Neural progenitor cell (in vitro differentiated cells): ENCODE results near the gene POLR2H. TPM values are rescaled to one million over a fixed set of nuclear protein-coding genes. Genes with fewer than 3 reads are reported as not detected.
A peak's percentile ranks its signal among the peaks of the same experiment; 100 is the strongest.

ENCODE experiments used
- DNase-seq: peaks from one replicate; pipeline ENCODE4 v3.0.0-alpha.2; 2016; ENCODE audit warnings: low spot score
- H2AFZ ChIP-seq: fragments of 200-600 bp; sonication (generic); replicated peaks from 2 replicates; pipeline ENCODE4 v1.6.1; 2016; ENCODE audit warnings: antibody characterized with exemption
- H3F3A ChIP-seq: fragments of 200-600 bp; sonication (generic); 2 replicates; pipeline ENCODE4 v1.6.1; 2016; ENCODE audit warnings: antibody characterized with exemption, low read depth
- H3K27ac ChIP-seq: fragments of 200-600 bp; sonication (generic); 2 replicates; pipeline ENCODE4 v1.5.1; 2016; ENCODE audit warnings: mild to moderate bottlenecking
- H3K27me3 ChIP-seq: fragments of 200-600 bp; sonication (generic); 2 replicates; pipeline ENCODE4 v1.6.1; 2016; ENCODE audit warnings: mild to moderate bottlenecking, moderate library complexity
- H3K36me3 ChIP-seq: fragments of 200-600 bp; sonication (generic); 2 replicates; pipeline ENCODE4 v1.5.1; 2016
- H3K4me1 ChIP-seq: fragments of 200-600 bp; sonication (generic); 2 replicates; pipeline ENCODE4 v1.6.1; 2016; ENCODE audit warnings: mixed run types
- H3K4me2 ChIP-seq: fragments of 200-600 bp; sonication (generic); 2 replicates; pipeline ENCODE4 v1.6.1; 2016
- H3K4me3 ChIP-seq: fragments of 200-600 bp; sonication (generic); 2 replicates; pipeline ENCODE4 v1.5.1; 2016
- H3K79me2 ChIP-seq: fragments of 200-600 bp; sonication (generic); 2 replicates; pipeline ENCODE4 v1.6.1; 2016; ENCODE audit warnings: low read depth
- H3K9ac ChIP-seq: fragments of 200-600 bp; sonication (generic); 2 replicates; pipeline ENCODE4 v1.6.1; 2016
- H3K9me3 ChIP-seq: fragments of 200-600 bp; sonication (generic); 2 replicates; pipeline ENCODE4 v1.5.1; 2016; ENCODE audit warnings: low read depth
- H4K20me1 ChIP-seq: fragments of 200-600 bp; sonication (generic); 2 replicates; pipeline ENCODE4 v1.6.1; 2016; ENCODE audit warnings: low read depth
- H3K27ac Mint-ChIP-seq: 3 replicates; pipeline ENCODE4 v1.8.0; 2021; ENCODE audit warnings: mixed read lengths
- H3K27me3 Mint-ChIP-seq: 2 replicates; pipeline ENCODE4 v1.8.0; 2022; ENCODE audit warnings: low read depth, mild to moderate bottlenecking, inconsistent platforms, moderate library complexity, mixed read lengths; ENCODE audit not compliant: insufficient read depth
- H3K36me3 Mint-ChIP-seq: 3 replicates; pipeline ENCODE4 v1.8.0; 2021; ENCODE audit warnings: mixed read lengths
- H3K4me1 Mint-ChIP-seq: 3 replicates; pipeline ENCODE4 v1.8.0; 2021; ENCODE audit warnings: mixed read lengths
- H3K4me3 Mint-ChIP-seq: 3 replicates; pipeline ENCODE4 v1.8.0; 2021; ENCODE audit warnings: mild to moderate bottlenecking, moderate library complexity, mixed read lengths
- H3K9me3 Mint-ChIP-seq: 3 replicates; pipeline ENCODE4 v1.8.0; 2020; ENCODE audit warnings: mixed read lengths
- EZH2 ChIP-seq: fragments of 200-600 bp; sonication (generic); IDR thresholded peaks from 2 replicates; pipeline ENCODE4 v1.6.1; 2017; ENCODE audit warnings: antibody characterized with exemption, mild to moderate bottlenecking, moderate library complexity
- EZH2phosphoT487 ChIP-seq: fragments of 200-600 bp; sonication (generic); IDR thresholded peaks from 2 replicates; pipeline ENCODE4 v1.6.1; 2017; ENCODE audit warnings: antibody characterized with exemption
- total RNA-seq: library from RNA; depleted of rRNA; stranded (reverse); fragments of >200 nt; gene quantifications from 2 replicates; pipeline ENCODE4 v1.2.3, GENCODE V29; 2015; ENCODE audit warnings: low replicate concordance
- TF ChIP-seq, protein P1 (sequence below): fragments of 200-600 bp; sonication (generic); IDR thresholded peaks from 2 replicates; pipeline ENCODE4 v1.5.1; 2017; ENCODE audit warnings: antibody characterized with exemption, mild to moderate bottlenecking

Gene POLR2H
- 128 and 173 TPM in 2 replicates for total RNA-seq

DNA sequence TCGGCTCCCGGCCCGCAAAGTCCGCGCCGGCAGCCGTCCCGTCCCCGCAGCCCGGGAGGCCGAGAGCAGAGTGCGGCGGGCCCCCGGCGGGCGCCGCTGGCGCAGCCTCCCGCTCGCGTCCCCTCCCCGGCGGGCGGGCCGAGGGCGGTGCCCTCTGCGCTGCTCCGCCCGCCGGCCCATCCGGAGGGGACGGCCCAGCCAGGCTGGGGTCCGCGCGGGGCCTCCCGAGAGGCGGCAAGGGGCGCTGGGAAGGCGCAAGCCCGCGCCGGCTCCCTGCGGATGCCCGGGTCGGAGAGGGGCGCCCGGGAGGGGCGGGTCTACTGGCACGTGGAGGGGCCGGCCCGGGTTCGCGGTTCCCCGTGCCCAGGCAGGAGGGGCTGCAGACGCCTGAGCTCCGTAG, at the start of gene POLR2H, which contains the start of gene CLCN2:
Gene POLR2H, plus strand, starts transcription at position 179 of the 400 bp plus-strand sequence. CDS start 1,783 bp downstream, outside the sequence.
Gene CLCN2, minus strand, starts transcription at position 74 of the 400 bp plus-strand sequence. CDS start 126 bp downstream, outside the sequence.
- H3K36me3 ChIP-seq, result peaks cover 7% of the 10 kb centered on the region
- TF ChIP-seq, protein P1, sequence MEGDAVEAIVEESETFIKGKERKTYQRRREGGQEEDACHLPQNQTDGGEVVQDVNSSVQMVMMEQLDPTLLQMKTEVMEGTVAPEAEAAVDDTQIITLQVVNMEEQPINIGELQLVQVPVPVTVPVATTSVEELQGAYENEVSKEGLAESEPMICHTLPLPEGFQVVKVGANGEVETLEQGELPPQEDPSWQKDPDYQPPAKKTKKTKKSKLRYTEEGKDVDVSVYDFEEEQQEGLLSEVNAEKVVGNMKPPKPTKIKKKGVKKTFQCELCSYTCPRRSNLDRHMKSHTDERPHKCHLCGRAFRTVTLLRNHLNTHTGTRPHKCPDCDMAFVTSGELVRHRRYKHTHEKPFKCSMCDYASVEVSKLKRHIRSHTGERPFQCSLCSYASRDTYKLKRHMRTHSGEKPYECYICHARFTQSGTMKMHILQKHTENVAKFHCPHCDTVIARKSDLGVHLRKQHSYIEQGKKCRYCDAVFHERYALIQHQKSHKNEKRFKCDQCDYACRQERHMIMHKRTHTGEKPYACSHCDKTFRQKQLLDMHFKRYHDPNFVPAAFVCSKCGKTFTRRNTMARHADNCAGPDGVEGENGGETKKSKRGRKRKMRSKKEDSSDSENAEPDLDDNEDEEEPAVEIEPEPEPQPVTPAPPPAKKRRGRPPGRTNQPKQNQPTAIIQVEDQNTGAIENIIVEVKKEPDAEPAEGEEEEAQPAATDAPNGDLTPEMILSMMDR, result no peak
- TF ChIP-seq EZH2phosphoT487 (no peak), EZH2 (no peak)
- peaks cover 4% of the 10 kb centered on the region for H4K20me1 ChIP-seq
- DNase-seq, result peak; percentile 93
- H3K9me3 ChIP-seq, result no peaks in the 10 kb centered on the region
- H3K27me3 Mint-ChIP-seq, result peaks cover 15% of the 10 kb centered on the region
- H3K4me3 ChIP-seq, result peak within 1 kb of the TSS; percentile 86
- peaks cover 23% of the 10 kb centered on the region for H3K4me1 ChIP-seq
- peaks cover 61% of the 10 kb centered on the region for H3K79me2 ChIP-seq
- peak within 1 kb of the TSS; percentile 32 for H2AFZ ChIP-seq
- H3K9me3 Mint-ChIP-seq, result no peaks in the 10 kb centered on the region
- no peaks in the 10 kb centered on the region for H3K27me3 ChIP-seq
- peak within 1 kb of the TSS; percentile 100 for H3K27ac ChIP-seq
- H3K4me1 Mint-ChIP-seq, result peaks cover 33% of the 10 kb centered on the region
- peak within 1 kb of the TSS; percentile 98 for H3K4me3 Mint-ChIP-seq
- peak within 1 kb of the TSS; percentile 84 for H3K4me2 ChIP-seq
- peaks cover 37% of the 10 kb centered on the region for H3F3A ChIP-seq
- peaks cover 16% of the 10 kb centered on the region for H3K36me3 Mint-ChIP-seq
- peak within 1 kb of the TSS; percentile 97 for H3K27ac Mint-ChIP-seq
- peak within 1 kb of the TSS; percentile 87 for H3K9ac ChIP-seq

DNA sequence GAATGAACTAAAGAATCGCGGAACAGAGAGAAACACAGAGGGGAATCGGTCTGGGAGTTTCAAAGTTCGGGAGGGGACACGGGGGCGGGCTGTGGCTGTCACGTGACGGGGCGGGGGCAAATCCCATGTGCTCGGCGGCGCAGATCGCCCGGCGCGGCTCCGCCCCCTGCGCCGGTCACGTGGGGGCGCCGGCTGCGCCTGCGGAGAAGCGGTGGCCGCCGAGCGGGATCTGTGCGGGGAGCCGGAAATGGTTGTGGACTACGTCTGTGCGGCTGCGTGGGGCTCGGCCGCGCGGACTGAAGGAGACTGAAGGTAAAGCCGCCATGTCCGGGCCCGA, 47.2 kb upstream of the POLR2H start, which contains the start of gene EIF4G1:
Gene EIF4G1, plus strand, starts transcription at position 244 of the 337 bp plus-strand sequence. CDS start 1,191 bp downstream, outside the sequence.
- peaks cover 50% of the 10 kb centered on the region for H3K79me2 ChIP-seq
- Mint-ChIP-seq H3K27me3 (peaks cover 8% of the 10 kb centered on the region), H3K27ac (peak within 1 kb of the TSS; percentile 12), H3K36me3 (peaks cover 22% of the 10 kb centered on the region), H3K4me1 (peaks cover 23% of the 10 kb centered on the region), H3K9me3 (no peaks in the 10 kb centered on the region), H3K4me3 (peak within 1 kb of the TSS; percentile 90)
- H2AFZ ChIP-seq, result peak within 1 kb of the TSS; percentile 30
- no peak for TF ChIP-seq EZH2phosphoT487
- TF ChIP-seq, protein P1, result no peak
- no peak for TF ChIP-seq EZH2
- H3K4me1 ChIP-seq, result peaks cover 13% of the 10 kb centered on the region
- DNase-seq, result peak; percentile 96
- peak within 1 kb of the TSS; percentile 72 for H3K27ac ChIP-seq
- H3K4me3 ChIP-seq, result peak within 1 kb of the TSS; percentile 83
- H4K20me1 ChIP-seq, result peaks cover 45% of the 10 kb centered on the region
- no peaks in the 10 kb centered on the region for H3K36me3 ChIP-seq
- peak within 1 kb of the TSS; percentile 92 for H3K9ac ChIP-seq
- no peaks in the 10 kb centered on the region for H3K9me3 ChIP-seq
- peak within 1 kb of the TSS; percentile 96 for H3K4me2 ChIP-seq
- H3F3A ChIP-seq, result peaks cover 23% of the 10 kb centered on the region
- H3K27me3 ChIP-seq, result no peaks in the 10 kb centered on the region

DNA sequence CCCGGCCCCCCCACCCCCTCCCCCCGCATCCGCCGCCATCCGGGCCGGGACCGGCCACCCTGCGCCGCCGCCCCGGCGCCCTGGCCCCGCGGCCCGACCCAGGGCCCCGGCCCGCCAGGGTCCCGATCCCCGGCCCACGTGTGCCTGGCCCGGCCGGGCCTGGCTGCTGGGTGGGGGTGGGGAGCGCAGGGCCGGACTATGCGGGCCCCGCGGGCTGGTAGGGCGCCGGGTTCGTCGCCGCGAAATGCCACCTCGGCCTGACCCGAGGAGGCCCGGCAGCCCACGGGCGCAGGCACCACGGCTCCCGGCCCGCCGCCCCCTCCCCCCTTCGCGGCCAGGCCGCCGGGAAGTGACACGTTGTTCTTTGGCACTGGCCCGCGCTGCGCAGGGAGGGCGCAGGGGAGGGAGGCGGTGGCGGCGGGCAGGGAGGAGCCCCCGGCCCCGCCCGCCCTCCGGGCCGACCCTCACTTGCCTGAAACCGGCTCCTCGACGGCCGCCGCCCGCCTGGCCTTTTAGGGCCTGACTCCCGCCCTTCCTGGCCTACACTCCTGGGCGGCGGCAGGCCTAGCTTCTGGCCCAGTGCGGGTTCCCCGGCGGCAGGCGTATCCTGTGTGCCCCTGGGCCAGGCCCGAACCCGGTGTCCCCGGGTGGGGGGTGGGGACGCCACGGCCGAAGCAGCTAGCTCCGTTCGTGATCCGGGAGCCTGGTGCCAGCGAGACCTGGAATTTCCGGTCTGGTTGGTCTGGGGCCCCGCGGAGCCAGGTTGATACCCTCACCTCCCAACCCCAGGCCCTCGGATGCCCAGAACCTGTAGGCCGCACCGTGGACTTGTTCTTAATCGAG, 46.6 kb upstream of the POLR2H start:
- Histone ChIP-seq H4K20me1 (peaks cover 51% of the 10 kb centered on the region), H3K27me3 (no peaks in the 10 kb centered on the region), H3K27ac (peak overlapping the region; percentile 72), H3K4me3 (peak overlapping the region; percentile 83), H3K4me2 (peak overlapping the region; percentile 96), H3K4me1 (peaks cover 13% of the 10 kb centered on the region), H3K9ac (peak overlapping the region; percentile 92), H3F3A (peaks cover 23% of the 10 kb centered on the region), H2AFZ (no peak overlapping the region), H3K36me3 (no peaks in the 10 kb centered on the region), H3K79me2 (peaks cover 56% of the 10 kb centered on the region), H3K9me3 (no peaks in the 10 kb centered on the region)
- H3K4me1 Mint-ChIP-seq, result peaks cover 23% of the 10 kb centered on the region
- H3K4me3 Mint-ChIP-seq, result peak overlapping the region; percentile 90
- no peaks in the 10 kb centered on the region for H3K9me3 Mint-ChIP-seq
- peaks cover 8% of the 10 kb centered on the region for H3K27me3 Mint-ChIP-seq
- no peak overlapping the region for H3K27ac Mint-ChIP-seq
- peaks cover 22% of the 10 kb centered on the region for H3K36me3 Mint-ChIP-seq
- DNase-seq, result peak; percentile 80
- TF ChIP-seq EZH2, result no peak
- no peak for TF ChIP-seq EZH2phosphoT487
- TF ChIP-seq, protein P1, result no peak
